SK-N-MC (cell line): ENCODE results near the gene JTB.

Experiments used
- DNase-seq: peaks from one replicate; pipeline ENCODE4 v3.0.0-alpha.2; 2011; ENCODE audit warnings: low read depth, low spot score
- H3K27ac ChIP-seq: fragments of 200-600 bp; sonication (generic); 2 replicates; pipeline ENCODE4 v1.5.1; 2016; ENCODE audit warnings: mixed run types
- H3K36me3 ChIP-seq: fragments of 200-600 bp; sonication (generic); 2 replicates; pipeline ENCODE4 v1.6.1; 2017; ENCODE audit warnings: antibody characterized with exemption, low read length, mixed read lengths; ENCODE audit not compliant: insufficient read depth
- H3K4me3 ChIP-seq: fragments of 200-600 bp; sonication (generic); 2 replicates; pipeline ENCODE4 v1.5.1; 2016
- H3K9ac ChIP-seq: fragments of 200-600 bp; sonication (generic); 2 replicates; pipeline ENCODE4 v1.8.0; 2017; ENCODE audit warnings: mixed run types, mixed read lengths; ENCODE audit not compliant: insufficient read length
- H3K9me3 ChIP-seq: fragments of 200-600 bp; sonication (generic); 2 replicates; pipeline ENCODE4 v1.6.1; 2017; ENCODE audit warnings: low read depth, mild to moderate bottlenecking, antibody characterized with exemption, low read length, moderate library complexity, mixed read lengths
- EZH2 ChIP-seq: fragments of 200-600 bp; sonication (generic); IDR thresholded peaks from one replicate; pipeline ENCODE4 v1.6.1; 2017; ENCODE audit warnings: antibody characterized with exemption
- FOXP2 ChIP-seq: optimal IDR thresholded peaks from 2 replicates; pipeline ENCODE3; 2011; ENCODE audit warnings: mild to moderate bottlenecking, moderate library complexity; ENCODE audit not compliant: insufficient read depth; ENCODE audit errors: extremely low read length, control extremely low read depth
- POLR2AphosphoS5 ChIP-seq: IDR thresholded peaks from 2 replicates; pipeline ENCODE4 v1.6.1; 2012; ENCODE audit warnings: mild to moderate bottlenecking, low read depth, low read length, borderline replicate concordance

JTB gene

DNA sequence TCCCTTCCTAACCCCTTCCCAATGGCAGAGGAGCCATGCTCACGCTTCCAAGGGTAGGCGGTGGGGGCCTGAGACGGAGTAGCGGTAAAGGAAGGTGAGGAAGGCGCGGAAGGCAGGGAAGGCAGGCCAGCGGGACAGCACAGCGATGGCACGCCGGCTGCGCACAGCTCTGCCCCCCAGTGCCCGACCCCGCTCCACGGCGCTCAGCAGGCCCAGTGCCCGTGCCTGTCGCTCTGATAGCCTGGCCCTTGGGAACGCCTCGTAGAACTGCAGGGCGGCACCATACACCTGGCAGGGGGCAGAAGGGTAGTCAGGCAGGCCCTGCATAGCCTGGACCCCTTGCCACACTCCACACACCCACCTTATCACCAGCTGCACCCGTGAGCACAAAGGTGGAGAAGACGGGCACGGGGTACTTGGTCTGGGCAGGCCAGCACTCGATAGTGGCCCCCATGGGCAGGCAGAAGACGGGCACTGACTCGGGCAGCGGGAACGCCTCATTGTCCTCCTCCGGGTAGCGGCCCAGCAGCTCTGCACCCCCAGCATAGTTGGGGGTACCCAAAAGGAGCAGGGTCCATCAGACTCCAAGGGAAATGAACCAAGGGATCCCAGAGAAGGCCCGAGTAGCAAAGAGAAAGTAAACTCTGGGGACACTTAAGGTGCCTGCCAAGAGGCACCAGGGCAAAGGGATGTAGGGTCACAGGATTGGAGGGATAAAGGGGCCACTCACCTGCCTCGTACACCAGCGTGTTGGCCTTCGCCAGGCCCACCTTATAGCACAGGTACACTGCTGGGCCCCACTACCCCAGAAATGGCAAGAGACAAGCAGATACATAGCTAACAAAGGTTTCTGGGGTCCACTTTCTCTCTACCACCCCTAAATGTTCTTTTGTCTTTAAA is 35.4 kb downstream of the JTB start:
- H3K9me3 ChIP-seq, result no peaks in the 10 kb centered on the region
- H3K36me3 ChIP-seq, result peaks cover under 1% of the 10 kb centered on the region; the same call in 1 of the 2 replicates
- DNase-seq, result no peak
- H3K9ac ChIP-seq, result no peak overlapping the region
- H3K27ac ChIP-seq, result no peak overlapping the region
- H3K4me3 ChIP-seq, result no peak overlapping the region
- no peak for TF ChIP-seq EZH2
- TF ChIP-seq POLR2AphosphoS5, result no peak
- TF ChIP-seq FOXP2, result no peak

DNA sequence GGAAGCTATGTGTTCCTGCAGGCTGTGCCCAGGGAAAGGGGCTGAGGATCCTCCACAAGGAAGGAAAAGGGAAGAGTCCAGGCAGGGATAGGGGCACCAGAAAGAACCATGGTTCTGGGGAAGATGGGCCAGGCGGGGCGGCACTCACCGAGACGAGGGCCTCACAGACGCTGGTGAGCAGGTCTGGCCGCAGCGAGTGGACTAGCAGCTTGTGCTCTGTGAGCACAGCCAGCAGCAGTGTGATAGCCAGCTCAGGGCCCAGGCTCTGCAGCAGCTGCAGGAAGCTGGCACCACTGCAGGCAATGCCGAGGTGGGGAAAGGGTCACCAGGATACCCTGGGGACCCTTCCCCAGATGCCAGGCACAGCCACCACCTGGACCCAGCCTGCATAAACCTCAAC is 36.7 kb downstream of the JTB start:
- H3K9ac ChIP-seq, result no peak overlapping the region
- no peak for DNase-seq
- H3K9me3 ChIP-seq, result no peaks in the 10 kb centered on the region
- no peak overlapping the region for H3K4me3 ChIP-seq
- H3K36me3 ChIP-seq, result peaks cover 13% of the 10 kb centered on the region; the same call in 1 of the 2 replicates
- no peak overlapping the region for H3K27ac ChIP-seq
- no peak for TF ChIP-seq EZH2
- TF ChIP-seq FOXP2, result no peak
- TF ChIP-seq POLR2AphosphoS5, result no peak

DNA sequence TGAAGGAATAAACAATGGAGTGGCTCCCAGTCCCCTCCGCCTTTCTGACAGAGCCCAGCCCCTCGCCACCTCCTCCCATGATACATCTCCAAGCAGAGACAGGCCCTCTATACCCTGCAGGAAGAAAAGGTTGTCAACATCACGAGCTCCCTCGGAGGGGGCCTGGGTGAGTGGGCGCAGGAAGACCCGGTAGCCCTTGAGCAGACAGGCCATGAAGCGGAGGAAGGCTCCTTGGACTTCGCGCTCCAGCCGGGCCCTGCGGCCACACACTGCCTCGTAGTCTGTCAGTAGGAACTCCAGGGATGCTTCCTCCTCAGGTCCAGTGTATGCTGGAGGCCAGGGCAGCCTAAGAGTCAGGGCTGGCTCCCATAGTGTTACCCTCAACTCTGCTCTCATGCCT is 38.0 kb downstream of the JTB start:
- Histone ChIP-seq H3K36me3 (peaks cover 15% of the 10 kb centered on the region; the same call in 1 of the 2 replicates), H3K9me3 (no peaks in the 10 kb centered on the region), H3K4me3 (no peak overlapping the region), H3K27ac (no peak overlapping the region), H3K9ac (no peak overlapping the region)
- DNase-seq, result no peak
- no peak for TF ChIP-seq EZH2
- no peak for TF ChIP-seq POLR2AphosphoS5
- no peak for TF ChIP-seq FOXP2

DNA sequence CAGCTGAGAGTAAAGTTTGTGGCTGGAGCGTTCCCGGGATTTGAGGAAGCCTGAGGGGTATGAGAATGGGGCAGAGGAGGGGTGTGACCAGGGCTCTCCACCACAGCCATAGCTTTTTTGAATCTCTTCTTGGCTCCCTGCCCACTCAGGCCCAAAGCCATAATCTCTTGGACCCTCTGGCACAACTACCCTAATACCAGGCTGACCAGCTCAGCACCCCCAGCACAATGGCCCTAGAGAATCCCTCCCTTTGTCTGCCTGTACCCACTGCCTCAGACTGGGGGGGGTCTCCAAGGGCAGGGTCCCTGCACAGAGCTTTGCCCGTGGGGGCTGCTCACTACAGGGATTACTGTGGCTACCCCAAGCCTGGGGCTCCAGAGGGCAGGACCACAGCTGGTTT is 38.5 kb downstream of the JTB start:
- peaks cover 15% of the 10 kb centered on the region; the same call in 1 of the 2 replicates for H3K36me3 ChIP-seq
- DNase-seq, result no peak
- TF ChIP-seq EZH2 (no peak), POLR2AphosphoS5 (no peak), FOXP2 (no peak)

DNA sequence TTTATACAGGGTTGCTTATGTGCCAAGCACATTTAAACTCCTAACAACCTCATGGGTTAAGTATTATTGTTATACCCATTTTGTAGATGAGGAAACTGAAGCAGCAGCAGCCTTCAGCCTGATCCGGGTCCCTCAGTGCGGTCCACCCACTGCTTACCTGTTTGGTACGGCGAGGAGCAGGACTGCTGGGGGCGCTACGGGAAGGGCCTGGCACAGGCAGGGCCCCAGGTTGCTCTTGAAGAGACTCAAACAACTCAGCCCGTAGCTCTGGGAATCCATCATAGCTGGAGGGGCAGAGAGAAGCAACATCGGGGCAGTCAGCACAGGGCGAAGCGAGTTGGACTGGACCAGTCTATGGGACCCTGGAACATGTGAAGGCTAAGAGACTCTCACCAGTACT is 40.1 kb downstream of the JTB start:
- Histone ChIP-seq H3K9ac (no peak overlapping the region), H3K4me3 (no peak overlapping the region), H3K36me3 (peaks cover 19% of the 10 kb centered on the region; the same call in 1 of the 2 replicates), H3K27ac (no peak overlapping the region), H3K9me3 (no peaks in the 10 kb centered on the region)
- no peak for TF ChIP-seq EZH2
- TF ChIP-seq POLR2AphosphoS5, result no peak
- TF ChIP-seq FOXP2, result no peak
- no peak for DNase-seq

More for the DNA sequence above, 38.5 kb downstream of the JTB start:
- no peak overlapping the region for H3K9ac ChIP-seq
- no peaks in the 10 kb centered on the region for H3K9me3 ChIP-seq
- no peak overlapping the region for H3K27ac ChIP-seq
- H3K4me3 ChIP-seq, result no peak overlapping the region

DNA sequence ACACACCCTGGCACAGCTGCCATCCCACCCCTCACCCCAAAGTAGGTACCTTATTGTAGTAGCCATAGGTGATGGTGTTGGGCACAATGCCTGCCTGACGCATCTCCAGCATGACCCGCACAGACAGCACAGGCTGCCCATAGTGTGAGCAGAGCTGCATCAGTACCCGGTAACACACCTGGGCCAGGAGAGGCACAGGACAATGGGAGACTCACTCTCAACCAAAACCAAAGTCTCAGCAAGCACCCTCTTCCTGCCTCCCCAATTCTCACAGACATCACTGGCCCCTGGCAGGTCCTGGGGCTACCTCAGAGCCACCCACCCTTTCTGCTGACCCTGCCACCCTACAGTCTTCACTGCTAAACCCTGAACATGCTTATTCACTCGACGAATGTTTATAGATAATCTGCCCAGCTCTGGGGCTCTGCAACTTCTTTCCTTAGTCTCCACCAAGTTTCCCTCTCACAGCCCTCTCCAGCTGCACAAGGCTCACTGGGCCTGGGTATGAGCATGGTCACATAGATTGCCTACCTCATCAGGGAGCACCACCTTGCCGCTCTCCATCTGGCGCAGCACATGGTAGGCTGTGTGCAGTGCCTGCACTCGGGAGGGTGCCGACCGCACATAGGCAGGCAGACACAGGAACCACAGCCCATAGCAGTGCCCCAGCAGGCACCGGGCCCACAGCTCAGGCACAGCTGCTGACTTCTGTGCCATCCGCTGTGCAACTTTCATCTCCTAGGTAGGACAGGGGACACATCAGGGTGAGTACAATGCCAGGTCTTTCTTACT is 41.3 kb downstream of the JTB start:
- no peak overlapping the region for H3K27ac ChIP-seq
- TF ChIP-seq POLR2AphosphoS5 (no peak), FOXP2 (no peak), EZH2 (no peak)
- DNase-seq, result no peak
- no peaks in the 10 kb centered on the region for H3K9me3 ChIP-seq
- H3K36me3 ChIP-seq, result peaks cover 19% of the 10 kb centered on the region; the same call in 1 of the 2 replicates
- H3K4me3 ChIP-seq, result no peak overlapping the region
- H3K9ac ChIP-seq, result no peak overlapping the region

DNA sequence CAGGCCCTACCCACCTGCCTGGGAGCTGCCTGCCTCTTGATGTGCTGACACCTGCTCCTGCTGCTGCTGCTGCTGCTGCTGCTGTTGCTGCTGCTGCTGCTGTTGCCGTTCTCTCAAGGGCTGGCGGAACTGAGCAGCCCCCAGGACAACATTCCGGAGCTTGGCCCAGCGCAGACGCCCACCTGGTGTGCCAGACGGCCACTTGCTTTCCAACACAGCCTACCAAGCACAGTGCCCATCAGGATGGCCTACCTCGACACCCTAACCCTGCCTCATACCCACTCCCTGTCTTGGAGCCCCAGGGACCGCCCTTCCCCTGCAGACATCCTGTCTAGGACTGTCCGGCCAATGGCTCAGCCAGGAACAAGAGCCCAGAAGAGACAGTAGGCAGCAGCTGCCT is 42.7 kb downstream of the JTB start:
- H3K4me3 ChIP-seq, result no peak overlapping the region
- peaks cover 19% of the 10 kb centered on the region; the same call in 1 of the 2 replicates for H3K36me3 ChIP-seq
- no peak for TF ChIP-seq FOXP2
- TF ChIP-seq EZH2, result no peak
- no peak for TF ChIP-seq POLR2AphosphoS5
- DNase-seq, result no peak
- no peak overlapping the region for H3K27ac ChIP-seq
- no peaks in the 10 kb centered on the region for H3K9me3 ChIP-seq
- no peak overlapping the region for H3K9ac ChIP-seq

DNA sequence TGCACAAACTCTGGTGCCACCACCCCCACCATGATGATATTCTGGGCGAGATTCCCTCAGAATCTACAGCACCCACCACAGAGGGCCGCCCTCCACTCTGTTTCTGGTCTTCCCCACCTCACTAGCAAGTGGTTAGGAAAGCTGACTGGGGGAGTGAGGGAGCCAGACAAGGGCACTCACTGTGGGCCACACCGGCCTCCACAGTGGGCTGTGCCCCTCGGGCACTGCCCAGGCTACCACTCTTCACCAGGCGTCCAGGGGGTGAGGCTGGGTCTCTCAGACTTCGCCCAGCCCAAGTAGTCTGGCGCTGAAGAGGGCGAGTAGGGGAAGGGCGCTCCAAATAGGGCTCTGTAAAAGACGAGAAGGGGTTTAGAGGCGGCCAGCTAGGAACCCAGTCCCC is 43.5 kb downstream of the JTB start:
- H3K9ac ChIP-seq, result no peak overlapping the region
- H3K4me3 ChIP-seq, result no peak overlapping the region
- no peak overlapping the region for H3K27ac ChIP-seq
- DNase-seq, result no peak
- TF ChIP-seq FOXP2 (no peak), EZH2 (no peak), POLR2AphosphoS5 (no peak)
- peaks cover 19% of the 10 kb centered on the region; the same call in 1 of the 2 replicates for H3K36me3 ChIP-seq
- no peaks in the 10 kb centered on the region for H3K9me3 ChIP-seq
